ENCODE data around the gene MRS2. TPM values are rescaled to one million over a fixed set of nuclear protein-coding genes. Genes with fewer than 3 reads are reported as not detected.

Gene MRS2
- total RNA-seq, 1 experiment from 2014 or later, result 26.6 TPM

- Histone ChIP-seq H3K27ac (no peak overlapping the region), H3K9me3 (replicated peaks) (no peaks in the 10 kb centered on the region), H3K27me3 (replicated peaks) (no peaks in the 10 kb centered on the region), H3K4me1 (replicated peaks) (no peaks in the 10 kb centered on the region), H3K4me3 (no peak overlapping the region), H3K36me3 (peaks cover 25% of the 10 kb centered on the region)
- no peak for DNase-seq (ENCODE audit: low read depth in 1 of 2, low spot score in 2 of 2)
Measured at GRCh38 chr6:24429146-24429545, 26.4 kb downstream of the MRS2 start.

GRCh38 chr6:24430086-24430485 lies 27.4 kb downstream of the MRS2 start:
- Histone ChIP-seq H3K27ac (no peak overlapping the region), H3K4me1 (replicated peaks) (no peaks in the 10 kb centered on the region), H3K27me3 (replicated peaks) (no peaks in the 10 kb centered on the region), H3K9me3 (replicated peaks) (no peaks in the 10 kb centered on the region), H3K36me3 (peaks cover 16% of the 10 kb centered on the region), H3K4me3 (no peak overlapping the region)
- no peak for DNase-seq (ENCODE audit: low read depth in 1 of 2, low spot score in 2 of 2)

GRCh38 chr6:24431045-24431451 lies 28.3 kb downstream of the MRS2 start:
- H3K27me3 ChIP-seq (replicated peaks), result no peaks in the 10 kb centered on the region
- H3K4me3 ChIP-seq, result no peak overlapping the region
- H3K27ac ChIP-seq, result no peak overlapping the region
- H3K36me3 ChIP-seq, result peaks cover 7% of the 10 kb centered on the region
- no peaks in the 10 kb centered on the region for H3K4me1 ChIP-seq (replicated peaks)
- H3K9me3 ChIP-seq (replicated peaks), result no peaks in the 10 kb centered on the region
- peak in 1 of 2 experiments; percentile 31 for DNase-seq (ENCODE audit: low read depth in 1 of 2, low spot score in 2 of 2)

- no peak overlapping the region for H3K27ac ChIP-seq
- no peak for DNase-seq (ENCODE audit: low read depth in 1 of 2, low spot score in 2 of 2)
- H3K9me3 ChIP-seq (replicated peaks), result no peaks in the 10 kb centered on the region
- no peak overlapping the region for H3K4me3 ChIP-seq
- no peaks in the 10 kb centered on the region for H3K4me1 ChIP-seq (replicated peaks)
- H3K27me3 ChIP-seq (replicated peaks), result no peaks in the 10 kb centered on the region
- no peaks in the 10 kb centered on the region for H3K36me3 ChIP-seq
Measured at GRCh38 chr6:24432611-24433010, 29.9 kb downstream of the MRS2 start.

- H3K9me3 ChIP-seq (replicated peaks), result no peaks in the 10 kb centered on the region
- no peak overlapping the region for H3K27ac ChIP-seq
- no peaks in the 10 kb centered on the region for H3K27me3 ChIP-seq (replicated peaks)
- no peak for DNase-seq (ENCODE audit: low read depth in 1 of 2, low spot score in 2 of 2)
- H3K4me3 ChIP-seq, result no peak overlapping the region
- H3K36me3 ChIP-seq, result no peaks in the 10 kb centered on the region
- H3K4me1 ChIP-seq (replicated peaks), result no peaks in the 10 kb centered on the region
Measured at GRCh38 chr6:24436979-24437378, 34.2 kb downstream of the MRS2 start.

GRCh38 chr6:24439858-24440539 lies 37.3 kb downstream of the MRS2 start:
- Histone ChIP-seq H3K9me3 (replicated peaks) (no peaks in the 10 kb centered on the region), H3K36me3 (no peaks in the 10 kb centered on the region), H3K27ac (no peak overlapping the region), H3K4me3 (no peak overlapping the region), H3K4me1 (replicated peaks) (no peaks in the 10 kb centered on the region), H3K27me3 (replicated peaks) (no peaks in the 10 kb centered on the region)
- DNase-seq (ENCODE audit: low read depth in 1 of 2, low spot score in 2 of 2), result no peak

- H3K9me3 ChIP-seq (replicated peaks), result no peaks in the 10 kb centered on the region
- no peak overlapping the region for H3K4me3 ChIP-seq
- no peaks in the 10 kb centered on the region for H3K36me3 ChIP-seq
- H3K4me1 ChIP-seq (replicated peaks), result no peaks in the 10 kb centered on the region
- no peaks in the 10 kb centered on the region for H3K27me3 ChIP-seq (replicated peaks)
- no peak for DNase-seq (ENCODE audit: low read depth in 1 of 2, low spot score in 2 of 2)
- no peak overlapping the region for H3K27ac ChIP-seq
Measured at GRCh38 chr6:24440897-24441598, 38.3 kb downstream of the MRS2 start.

GRCh38 chr6:24441599-24441904 lies 38.8 kb downstream of the MRS2 start:
- no peaks in the 10 kb centered on the region for H3K27me3 ChIP-seq (replicated peaks)
- H3K27ac ChIP-seq, result no peak overlapping the region
- no peak for DNase-seq (ENCODE audit: low read depth in 1 of 2, low spot score in 2 of 2)
- no peaks in the 10 kb centered on the region for H3K36me3 ChIP-seq
- H3K4me1 ChIP-seq (replicated peaks), result no peaks in the 10 kb centered on the region
- no peaks in the 10 kb centered on the region for H3K9me3 ChIP-seq (replicated peaks)
- H3K4me3 ChIP-seq, result no peak overlapping the region

GRCh38 chr6:24444588-24444987 lies 41.9 kb downstream of the MRS2 start:
- no peak for DNase-seq (ENCODE audit: low read depth in 1 of 2, low spot score in 2 of 2)
- Histone ChIP-seq H3K4me1 (replicated peaks) (no peaks in the 10 kb centered on the region), H3K27me3 (replicated peaks) (no peaks in the 10 kb centered on the region), H3K4me3 (no peak overlapping the region), H3K36me3 (no peaks in the 10 kb centered on the region), H3K27ac (no peak overlapping the region), H3K9me3 (replicated peaks) (no peaks in the 10 kb centered on the region)

- Histone ChIP-seq H3K27me3 (replicated peaks) (no peaks in the 10 kb centered on the region), H3K36me3 (no peaks in the 10 kb centered on the region)
- no peak for DNase-seq (ENCODE audit: low read depth in 1 of 2, low spot score in 2 of 2)
Measured at GRCh38 chr6:24445704-24446103, 43.0 kb downstream of the MRS2 start.

GRCh38 chr6:24446670-24447069 lies 43.9 kb downstream of the MRS2 start:
- no peak overlapping the region for H3K4me3 ChIP-seq
- no peak for DNase-seq (ENCODE audit: low read depth in 1 of 2, low spot score in 2 of 2)
- no peaks in the 10 kb centered on the region for H3K27me3 ChIP-seq (replicated peaks)
- H3K9me3 ChIP-seq (replicated peaks), result no peaks in the 10 kb centered on the region
- no peak overlapping the region for H3K27ac ChIP-seq
- H3K4me1 ChIP-seq (replicated peaks), result no peaks in the 10 kb centered on the region
- no peaks in the 10 kb centered on the region for H3K36me3 ChIP-seq

More at GRCh38 chr6:24445704-24446103, 43.0 kb downstream of the MRS2 start:
- H3K4me3 ChIP-seq, result no peak overlapping the region
- no peaks in the 10 kb centered on the region for H3K9me3 ChIP-seq (replicated peaks)
- no peaks in the 10 kb centered on the region for H3K4me1 ChIP-seq (replicated peaks)
- no peak overlapping the region for H3K27ac ChIP-seq

- Histone ChIP-seq H3K9me3 (replicated peaks) (no peaks in the 10 kb centered on the region), H3K4me1 (replicated peaks) (no peaks in the 10 kb centered on the region), H3K4me3 (no peak overlapping the region), H3K27ac (no peak overlapping the region), H3K36me3 (no peaks in the 10 kb centered on the region), H3K27me3 (replicated peaks) (no peaks in the 10 kb centered on the region)
- DNase-seq (ENCODE audit: low read depth in 1 of 2, low spot score in 2 of 2), result no peak
Measured at GRCh38 chr6:24448396-24448795, 45.7 kb downstream of the MRS2 start.

- H3K4me1 ChIP-seq (replicated peaks), result no peaks in the 10 kb centered on the region
Measured at GRCh38 chr6:24448828-24449525, 46.2 kb downstream of the MRS2 start.

More at GRCh38 chr6:24448828-24449525, 46.2 kb downstream of the MRS2 start:
- no peak overlapping the region for H3K4me3 ChIP-seq
- no peaks in the 10 kb centered on the region for H3K27me3 ChIP-seq (replicated peaks)
- H3K9me3 ChIP-seq (replicated peaks), result no peaks in the 10 kb centered on the region
- no peaks in the 10 kb centered on the region for H3K36me3 ChIP-seq
- no peak overlapping the region for H3K27ac ChIP-seq
- DNase-seq (ENCODE audit: low read depth in 1 of 2, low spot score in 2 of 2), result no peak
